ENCODE data around the gene CTNNA2.

DNA sequence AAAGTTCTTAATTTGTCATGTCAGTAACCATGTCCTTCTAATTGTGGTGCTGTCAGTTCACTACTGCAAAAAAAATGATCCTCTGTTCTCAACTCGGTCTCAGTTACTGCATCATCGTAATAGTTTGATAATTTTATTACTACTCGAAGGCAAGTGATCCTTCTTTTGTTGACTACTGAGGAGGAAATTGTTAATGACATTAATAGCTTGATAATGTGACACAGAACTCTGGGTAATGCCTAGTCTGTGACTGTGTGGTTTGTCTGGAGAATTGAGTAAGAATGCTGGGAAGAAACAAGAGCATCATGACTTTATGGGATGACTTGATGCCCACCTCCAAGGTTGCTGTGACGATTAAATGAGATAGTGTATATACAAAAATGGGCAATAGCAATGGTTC is 524.5 kb downstream of the CTNNA2 start:
- TF ChIP-seq, protein P1, sequence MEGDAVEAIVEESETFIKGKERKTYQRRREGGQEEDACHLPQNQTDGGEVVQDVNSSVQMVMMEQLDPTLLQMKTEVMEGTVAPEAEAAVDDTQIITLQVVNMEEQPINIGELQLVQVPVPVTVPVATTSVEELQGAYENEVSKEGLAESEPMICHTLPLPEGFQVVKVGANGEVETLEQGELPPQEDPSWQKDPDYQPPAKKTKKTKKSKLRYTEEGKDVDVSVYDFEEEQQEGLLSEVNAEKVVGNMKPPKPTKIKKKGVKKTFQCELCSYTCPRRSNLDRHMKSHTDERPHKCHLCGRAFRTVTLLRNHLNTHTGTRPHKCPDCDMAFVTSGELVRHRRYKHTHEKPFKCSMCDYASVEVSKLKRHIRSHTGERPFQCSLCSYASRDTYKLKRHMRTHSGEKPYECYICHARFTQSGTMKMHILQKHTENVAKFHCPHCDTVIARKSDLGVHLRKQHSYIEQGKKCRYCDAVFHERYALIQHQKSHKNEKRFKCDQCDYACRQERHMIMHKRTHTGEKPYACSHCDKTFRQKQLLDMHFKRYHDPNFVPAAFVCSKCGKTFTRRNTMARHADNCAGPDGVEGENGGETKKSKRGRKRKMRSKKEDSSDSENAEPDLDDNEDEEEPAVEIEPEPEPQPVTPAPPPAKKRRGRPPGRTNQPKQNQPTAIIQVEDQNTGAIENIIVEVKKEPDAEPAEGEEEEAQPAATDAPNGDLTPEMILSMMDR (IDR thresholded peaks at IDR 0.05), result no peak
- no peak for TF ChIP-seq POLR2A (IDR thresholded peaks at IDR 0.05)

Measured in right lobe of liver (tissue), 4 donors.